ENCODE results near the gene NBAS. TPM values are rescaled to one million over a fixed set of nuclear protein-coding genes. Genes with fewer than 3 reads are reported as not detected.
"Not testable (repeated sequence)": the region's sequence is repeated elsewhere in the genome, so short reads cannot be mapped to it uniquely, and the experiment has no call there.

Gene NBAS
- polyA plus RNA-seq, 6 donors from 2014 or later = 5.4 to 16.4 (median 12.7) TPM

- Mint-ChIP-seq H3K36me3 (peaks cover 26 to 41% of the 10 kb centered on the region in 2 donors), H3K4me3 (no peak overlapping the region), H3K27me3 (no peaks in the 10 kb centered on the region), H3K27ac (no peak overlapping the region), H3K4me1 (no peaks in the 10 kb centered on the region), H3K9me3 (no peaks in the 10 kb centered on the region)
- ATAC-seq (ENCODE audit: low read depth in 2 of 2) (no peak), DNase-seq (no peak)
Measured at GRCh38 chr2:15357186-15357585, 203.9 kb downstream of the NBAS start.

GRCh38 chr2:15355386-15355785, 205.7 kb downstream of the NBAS start:
- peaks cover 44 to 48% of the 10 kb centered on the region in 2 donors for H3K36me3 Mint-ChIP-seq
- H3K27ac Mint-ChIP-seq = peak overlapping the region in 1 of 6 donors; percentile 66
- H3K9me3 Mint-ChIP-seq = no peaks in the 10 kb centered on the region
- no peaks in the 10 kb centered on the region for H3K4me1 Mint-ChIP-seq
- no peak for ATAC-seq (ENCODE audit: low read depth in 2 of 2)
- H3K4me3 Mint-ChIP-seq = no peak overlapping the region
- no peaks in the 10 kb centered on the region for H3K27me3 Mint-ChIP-seq
- no peak for DNase-seq

GRCh38 chr2:15354596-15355366, 206.4 kb downstream of the NBAS start:
- H3K36me3 Mint-ChIP-seq = peaks cover 48 to 54% of the 10 kb centered on the region in 2 donors
- no peak overlapping the region for H3K4me3 Mint-ChIP-seq
- no peaks in the 10 kb centered on the region for H3K4me1 Mint-ChIP-seq
- H3K27ac Mint-ChIP-seq = no peak overlapping the region
- ATAC-seq (ENCODE audit: low read depth in 2 of 2) (no peak), DNase-seq (no peak)
- H3K9me3 Mint-ChIP-seq = no peaks in the 10 kb centered on the region
- H3K27me3 Mint-ChIP-seq = no peaks in the 10 kb centered on the region

- ATAC-seq (ENCODE audit: low read depth in 2 of 2) (no peak), DNase-seq (no peak)
- peaks cover 57 to 64% of the 10 kb centered on the region in 2 donors for H3K36me3 Mint-ChIP-seq
- H3K9me3 Mint-ChIP-seq = no peaks in the 10 kb centered on the region
- peak overlapping the region in 1 of 6 donors; percentile 69 for H3K27ac Mint-ChIP-seq
- no peak overlapping the region for H3K4me3 Mint-ChIP-seq
- H3K4me1 Mint-ChIP-seq = no peaks in the 10 kb centered on the region
- no peaks in the 10 kb centered on the region for H3K27me3 Mint-ChIP-seq
Measured at GRCh38 chr2:15352363-15352762, 208.8 kb downstream of the NBAS start.

- no peak overlapping the region for H3K4me3 Mint-ChIP-seq
- ATAC-seq (ENCODE audit: low read depth in 2 of 2) = no peak
- no peak overlapping the region for H3K27ac Mint-ChIP-seq
- peaks cover 63 to 64% of the 10 kb centered on the region in 2 donors for H3K36me3 Mint-ChIP-seq
- H3K4me1 Mint-ChIP-seq = no peaks in the 10 kb centered on the region
- H3K27me3 Mint-ChIP-seq = no peaks in the 10 kb centered on the region
- peaks cover 3 to 12% (median 8%) of the 10 kb centered on the region in 7 donors for H3K9me3 Mint-ChIP-seq
- no peak for DNase-seq
Measured at GRCh38 chr2:15348636-15349035, 212.5 kb downstream of the NBAS start.

- H3K27ac Mint-ChIP-seq = no peak overlapping the region
- H3K36me3 Mint-ChIP-seq = peaks cover 58% of the 10 kb centered on the region in 2 donors
- no peaks in the 10 kb centered on the region for H3K4me1 Mint-ChIP-seq
- H3K4me3 Mint-ChIP-seq = no peak overlapping the region
- no peak for ATAC-seq (ENCODE audit: low read depth in 2 of 2)
- no peaks in the 10 kb centered on the region for H3K27me3 Mint-ChIP-seq
- H3K9me3 Mint-ChIP-seq = peaks cover 3 to 12% (median 8%) of the 10 kb centered on the region in 7 donors
- no peak for DNase-seq
Measured at GRCh38 chr2:15348045-15348444, 213.1 kb downstream of the NBAS start.

- DNase-seq (no peak), ATAC-seq (ENCODE audit: low read depth in 2 of 2) (no peak)
- H3K27ac Mint-ChIP-seq = no peak overlapping the region
- H3K4me3 Mint-ChIP-seq = no peak overlapping the region
- no peaks in the 10 kb centered on the region for H3K27me3 Mint-ChIP-seq
- H3K4me1 Mint-ChIP-seq = no peaks in the 10 kb centered on the region
- H3K9me3 Mint-ChIP-seq = peaks cover 3 to 12% (median 8%) of the 10 kb centered on the region in 7 donors
- H3K36me3 Mint-ChIP-seq = peaks cover 44% of the 10 kb centered on the region in 2 donors
Measured at GRCh38 chr2:15346624-15347023, 214.5 kb downstream of the NBAS start.

GRCh38 chr2:15337996-15338666, 223.0 kb downstream of the NBAS start:
- Mint-ChIP-seq H3K27ac (no peak overlapping the region), H3K27me3 (no peaks in the 10 kb centered on the region), H3K4me1 (peaks cover 0 to 4% (median 0%) of the 10 kb centered on the region in 3 donors), H3K36me3 (peaks cover 26 to 32% of the 10 kb centered on the region in 2 donors), H3K4me3 (no peak overlapping the region), H3K9me3 (no peaks in the 10 kb centered on the region)
- no peak for ATAC-seq (ENCODE audit: low read depth in 2 of 2)
- DNase-seq = no peak

GRCh38 chr2:15334644-15335326, 226.3 kb downstream of the NBAS start:
- DNase-seq (no peak), ATAC-seq (ENCODE audit: low read depth in 2 of 2) (no peak)
- no peaks in the 10 kb centered on the region for H3K27me3 Mint-ChIP-seq
- no peak overlapping the region for H3K4me3 Mint-ChIP-seq
- H3K27ac Mint-ChIP-seq = no peak overlapping the region
- H3K36me3 Mint-ChIP-seq = peaks cover 21 to 33% of the 10 kb centered on the region in 2 donors
- H3K9me3 Mint-ChIP-seq = no peaks in the 10 kb centered on the region
- peaks cover 0 to 4% (median 0%) of the 10 kb centered on the region in 3 donors for H3K4me1 Mint-ChIP-seq

- Mint-ChIP-seq H3K9me3 (no peaks in the 10 kb centered on the region), H3K4me3 (no peak overlapping the region), H3K4me1 (no peaks in the 10 kb centered on the region), H3K36me3 (peaks cover 9 to 20% of the 10 kb centered on the region in 2 donors), H3K27ac (peak overlapping the region in 1 of 6 donors; percentile 43), H3K27me3 (no peaks in the 10 kb centered on the region)
- DNase-seq (no peak), ATAC-seq (ENCODE audit: low read depth in 2 of 2) (no peak)
Measured at GRCh38 chr2:15331787-15332186, 229.3 kb downstream of the NBAS start.

- no peak overlapping the region for H3K27ac Mint-ChIP-seq
- no peak overlapping the region for H3K4me3 Mint-ChIP-seq
- no peak for ATAC-seq (ENCODE audit: low read depth in 2 of 2)
- H3K9me3 Mint-ChIP-seq = peaks cover 0 to 16% (median 9%) of the 10 kb centered on the region in 7 donors
- H3K36me3 Mint-ChIP-seq = peaks cover 17 to 25% of the 10 kb centered on the region in 2 donors
- no peaks in the 10 kb centered on the region for H3K27me3 Mint-ChIP-seq
- H3K4me1 Mint-ChIP-seq = peaks cover 0 to under 1% (median 0%) of the 10 kb centered on the region in 3 donors
- DNase-seq = no peak
Measured at GRCh38 chr2:15325296-15325695, 235.8 kb downstream of the NBAS start.

GRCh38 chr2:15323227-15323626, 237.9 kb downstream of the NBAS start:
- H3K4me1 Mint-ChIP-seq = peaks cover 0 to 5% (median 0%) of the 10 kb centered on the region in 3 donors
- H3K27ac Mint-ChIP-seq = no peak overlapping the region
- DNase-seq = no peak
- no peak for ATAC-seq (ENCODE audit: low read depth in 2 of 2)
- no peak overlapping the region for H3K4me3 Mint-ChIP-seq
- H3K9me3 Mint-ChIP-seq = peaks cover 9 to 37% (median 27%) of the 10 kb centered on the region in 7 donors
- H3K36me3 Mint-ChIP-seq = peaks cover 38 to 46% of the 10 kb centered on the region in 2 donors
- H3K27me3 Mint-ChIP-seq = no peaks in the 10 kb centered on the region

GRCh38 chr2:15321481-15321880, 239.7 kb downstream of the NBAS start:
- DNase-seq; H3K4me1 Mint-ChIP-seq; ATAC-seq (ENCODE audit: low read depth in 2 of 2); H3K27ac Mint-ChIP-seq; H3K27me3 Mint-ChIP-seq; H3K4me3 Mint-ChIP-seq: not testable (repeated sequence)
- peaks cover 14 to 46% (median 36%) of the 10 kb centered on the region in 7 donors for H3K9me3 Mint-ChIP-seq
- H3K36me3 Mint-ChIP-seq = peaks cover 55 to 59% of the 10 kb centered on the region in 2 donors
